ENCODE results near the gene HERC2.

DNA sequence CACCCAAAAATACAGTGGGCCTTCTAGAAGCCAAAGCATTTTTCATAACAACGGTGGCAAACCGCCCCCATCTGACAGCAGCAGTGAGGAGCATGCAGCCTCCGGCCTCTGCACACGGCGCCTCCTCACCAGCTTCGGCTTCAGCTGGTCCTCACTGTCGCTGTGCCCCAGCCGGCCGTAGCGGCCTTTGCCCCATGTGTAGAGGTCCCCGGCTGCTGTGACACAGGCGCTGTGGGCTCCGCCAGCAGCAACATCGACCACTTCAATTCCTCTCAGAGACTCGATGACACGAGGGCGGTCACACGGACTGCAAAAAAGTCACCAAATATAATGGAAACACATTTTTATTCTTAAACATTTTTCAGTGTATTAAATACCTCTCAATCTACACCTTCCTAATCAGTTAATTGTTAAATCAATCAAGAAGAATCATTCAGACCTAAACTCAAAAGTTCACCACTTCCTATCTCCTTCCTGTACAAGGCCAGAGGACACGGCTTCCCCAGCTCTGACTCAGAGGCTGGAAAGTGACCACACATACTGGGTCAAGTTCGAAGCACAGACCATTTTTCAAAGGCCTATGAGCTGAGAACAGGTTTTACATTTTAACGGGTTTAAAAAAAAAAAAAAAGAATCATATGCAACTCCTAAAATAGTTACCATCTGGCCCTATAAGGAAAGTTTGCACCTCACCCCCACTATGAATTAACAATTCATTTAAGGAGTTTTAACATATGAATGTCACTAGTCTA lies 189.3 kb downstream of the HERC2 start:
- TF ChIP-seq, protein P1, sequence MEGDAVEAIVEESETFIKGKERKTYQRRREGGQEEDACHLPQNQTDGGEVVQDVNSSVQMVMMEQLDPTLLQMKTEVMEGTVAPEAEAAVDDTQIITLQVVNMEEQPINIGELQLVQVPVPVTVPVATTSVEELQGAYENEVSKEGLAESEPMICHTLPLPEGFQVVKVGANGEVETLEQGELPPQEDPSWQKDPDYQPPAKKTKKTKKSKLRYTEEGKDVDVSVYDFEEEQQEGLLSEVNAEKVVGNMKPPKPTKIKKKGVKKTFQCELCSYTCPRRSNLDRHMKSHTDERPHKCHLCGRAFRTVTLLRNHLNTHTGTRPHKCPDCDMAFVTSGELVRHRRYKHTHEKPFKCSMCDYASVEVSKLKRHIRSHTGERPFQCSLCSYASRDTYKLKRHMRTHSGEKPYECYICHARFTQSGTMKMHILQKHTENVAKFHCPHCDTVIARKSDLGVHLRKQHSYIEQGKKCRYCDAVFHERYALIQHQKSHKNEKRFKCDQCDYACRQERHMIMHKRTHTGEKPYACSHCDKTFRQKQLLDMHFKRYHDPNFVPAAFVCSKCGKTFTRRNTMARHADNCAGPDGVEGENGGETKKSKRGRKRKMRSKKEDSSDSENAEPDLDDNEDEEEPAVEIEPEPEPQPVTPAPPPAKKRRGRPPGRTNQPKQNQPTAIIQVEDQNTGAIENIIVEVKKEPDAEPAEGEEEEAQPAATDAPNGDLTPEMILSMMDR (IDR thresholded peaks at IDR 0.05; ENCODE audit: insufficient read depth, low read length, poor library complexity, severe bottlenecking): no peak
- TF ChIP-seq EZH2phosphoT487 (conservative IDR thresholded peaks at IDR 0.05; ENCODE audit: low read length): no peak
